GM12891 (cell line): Measurements from ENCODE around the gene AGPS.

Experiments used
- DNase-seq: peaks from one replicate; pipeline ENCODE4 v3.0.0; 2011; ENCODE audit warnings: low spot score; ENCODE audit not compliant: insufficient read length
- FAIRE-seq: peaks from 2 replicates; lab custom pipeline; 2011; peaks lifted over from hg19 to GRCh38; lab: Jason Lieb, UNC
- PAX5 ChIP-seq: IDR thresholded peaks from 2 replicates; pipeline ENCODE4 v1.6.1; 2011; ENCODE audit warnings: low read length, moderate library complexity, mild to moderate bottlenecking; ENCODE audit not compliant: insufficient read depth, severe bottlenecking
- POLR2A ChIP-seq: IDR thresholded peaks from 2 replicates; pipeline ENCODE4 v1.6.1; 2011; ENCODE audit warnings: low read depth, low read length, control low read depth
- POLR2AphosphoS5 ChIP-seq: IDR thresholded peaks from 2 replicates; pipeline ENCODE4 v1.6.1; 2011; ENCODE audit warnings: low read depth, low read length, control low read depth
- POU2F2 ChIP-seq: IDR thresholded peaks from 2 replicates; pipeline ENCODE4 v1.6.1; 2011; ENCODE audit warnings: low read depth, mild to moderate bottlenecking, control low read depth, low read length, moderate library complexity
- SPI1 ChIP-seq: IDR thresholded peaks from 2 replicates; pipeline ENCODE4 v1.6.1; 2011; ENCODE audit warnings: low read depth, low read length, control low read depth
- TAF1 ChIP-seq: IDR thresholded peaks from 2 replicates; pipeline ENCODE4 v1.6.1; 2011; ENCODE audit warnings: low read depth, low read length, control low read depth

AGPS gene

GRCh38 chr2:177529166-177529565, 136.6 kb downstream of the AGPS start:
- no peak for FAIRE-seq
- no peak for TF ChIP-seq TAF1
- TF ChIP-seq PAX5: no peak
- TF ChIP-seq POLR2A: no peak
- TF ChIP-seq POLR2AphosphoS5: no peak
- TF ChIP-seq POU2F2: no peak
- no peak for TF ChIP-seq SPI1
- DNase-seq: no peak

- DNase-seq (no peak), FAIRE-seq (peak; percentile 54)
- TF ChIP-seq POU2F2 (no peak), TAF1 (no peak), SPI1 (no peak), POLR2A (no peak), POLR2AphosphoS5 (no peak), PAX5 (no peak)
Measured at GRCh38 chr2:177530561-177530960, 138.0 kb downstream of the AGPS start.

DNA sequence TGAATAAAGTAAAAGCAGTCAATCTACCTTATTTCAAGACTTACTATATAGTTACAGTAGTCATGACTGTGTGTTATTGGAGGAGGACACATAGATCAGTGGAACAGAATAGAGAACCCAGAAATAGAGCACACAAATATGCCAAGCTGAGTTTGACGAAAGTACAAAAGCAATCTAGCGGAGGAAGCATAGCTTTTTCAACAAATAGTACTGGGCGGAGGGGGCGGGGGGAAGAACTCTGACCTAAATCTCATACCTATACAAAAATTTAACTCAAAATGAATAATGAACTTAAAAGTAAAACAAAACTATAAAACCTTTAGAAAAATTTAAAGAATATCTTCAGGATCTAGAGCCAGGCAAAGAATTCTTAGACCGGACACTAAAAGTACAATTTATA, 139.1 kb downstream of the AGPS start:
- FAIRE-seq: no peak
- TF ChIP-seq POU2F2 (no peak), PAX5 (no peak), TAF1 (no peak), SPI1 (no peak), POLR2AphosphoS5 (no peak), POLR2A (no peak)
- DNase-seq: no peak

GRCh38 chr2:177532567-177532966, 140.0 kb downstream of the AGPS start:
- no peak for DNase-seq
- FAIRE-seq: no peak
- no peak for TF ChIP-seq POLR2A
- no peak for TF ChIP-seq POU2F2
- TF ChIP-seq POLR2AphosphoS5: no peak

DNA sequence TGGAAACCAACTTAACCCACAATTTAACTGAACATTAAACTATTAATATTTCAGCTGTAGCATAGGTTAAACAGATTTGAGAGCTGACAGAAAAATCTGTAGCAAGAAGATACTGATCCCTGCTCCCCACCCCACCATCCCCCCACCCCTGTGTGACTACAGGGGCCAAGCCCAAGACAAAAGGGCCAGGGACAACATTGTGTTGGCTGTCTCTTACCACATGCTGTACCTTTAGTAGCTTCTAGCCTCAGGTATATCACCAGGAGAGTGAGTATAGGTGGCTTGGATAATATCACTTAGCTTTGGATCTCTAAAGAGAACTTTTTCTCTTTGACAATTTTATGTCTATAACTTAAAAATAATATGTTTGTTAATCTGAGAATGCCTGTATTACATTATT, 140.7 kb downstream of the AGPS start:
- FAIRE-seq (no peak), DNase-seq (no peak)
- TF ChIP-seq PAX5: no peak

- TF ChIP-seq POLR2A: no peak
- TF ChIP-seq SPI1: no peak
- no peak for TF ChIP-seq POLR2AphosphoS5
- TF ChIP-seq POU2F2: no peak
- TF ChIP-seq PAX5: no peak
- no peak for TF ChIP-seq TAF1
Measured at GRCh38 chr2:177535000-177535399, 142.4 kb downstream of the AGPS start.

DNA sequence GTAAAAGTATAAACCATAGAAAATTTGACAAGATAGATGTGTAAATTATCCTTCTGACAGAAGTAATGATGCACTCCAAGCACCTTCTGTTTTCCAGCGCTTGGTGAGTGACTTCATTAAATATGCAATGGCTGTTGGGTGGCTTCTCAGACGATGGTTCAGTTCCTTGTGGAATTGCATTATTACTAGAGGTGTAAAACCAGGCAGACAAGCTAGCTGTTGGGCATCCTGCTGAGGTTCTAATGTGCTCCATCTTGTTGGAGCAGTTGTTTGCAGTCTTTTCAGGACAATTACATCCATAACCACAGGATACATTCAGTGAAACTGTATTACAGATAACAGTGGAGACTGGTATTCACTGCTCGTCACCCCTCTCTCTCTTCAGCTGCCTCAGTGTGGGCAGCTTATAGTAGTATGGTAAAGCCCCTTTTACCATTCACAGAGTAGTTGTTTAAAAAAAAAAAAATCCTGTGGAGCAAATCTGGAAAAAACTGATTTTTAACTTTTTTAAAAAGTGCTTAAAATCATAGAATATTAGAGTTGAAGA, 143.5 kb downstream of the AGPS start:
- no peak for FAIRE-seq
- DNase-seq: no peak
- no peak for TF ChIP-seq POLR2AphosphoS5
- no peak for TF ChIP-seq TAF1
- TF ChIP-seq POLR2A: no peak
- no peak for TF ChIP-seq POU2F2
- TF ChIP-seq SPI1: no peak
- TF ChIP-seq PAX5: no peak

More at GRCh38 chr2:177535000-177535399, 142.4 kb downstream of the AGPS start:
- DNase-seq (no peak), FAIRE-seq (peak; percentile 31)

GRCh38 chr2:177537213-177537612, 144.6 kb downstream of the AGPS start:
- no peak for TF ChIP-seq SPI1
- no peak for TF ChIP-seq POU2F2
- no peak for TF ChIP-seq PAX5
- no peak for TF ChIP-seq TAF1
- TF ChIP-seq POLR2AphosphoS5: no peak
- no peak for TF ChIP-seq POLR2A
- FAIRE-seq: no peak
- DNase-seq: no peak

GRCh38 chr2:177537636-177538035, 145.1 kb downstream of the AGPS start:
- TF ChIP-seq TAF1: no peak
- TF ChIP-seq POU2F2: no peak
- no peak for TF ChIP-seq PAX5
- TF ChIP-seq POLR2AphosphoS5: no peak
- TF ChIP-seq POLR2A: no peak
- no peak for TF ChIP-seq SPI1
- DNase-seq (no peak), FAIRE-seq (no peak)

- DNase-seq (no peak), FAIRE-seq (no peak)
- no peak for TF ChIP-seq POLR2A
Measured at GRCh38 chr2:177538323-177538722, 145.8 kb downstream of the AGPS start.

DNA sequence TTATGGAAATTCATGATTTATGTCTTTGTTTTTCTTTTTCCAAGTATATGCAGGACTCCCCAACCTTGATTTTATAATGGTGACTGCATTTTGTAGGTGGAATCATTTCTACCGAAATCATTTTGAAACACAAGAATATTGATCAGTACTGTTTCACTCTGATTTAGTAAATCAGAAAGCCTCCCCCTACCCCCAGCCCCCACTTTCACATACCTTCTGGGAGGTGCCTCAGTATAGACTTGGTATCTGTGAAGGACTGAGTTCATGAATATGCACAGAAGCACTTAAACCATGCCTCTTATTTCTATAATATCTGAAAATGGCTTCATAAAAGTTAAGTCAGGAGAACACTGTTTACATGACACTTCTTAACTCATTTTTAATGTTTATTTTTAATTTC, 147.7 kb downstream of the AGPS start:
- FAIRE-seq (peak; percentile 35), DNase-seq (no peak)
- TF ChIP-seq POU2F2 (no peak), POLR2AphosphoS5 (no peak), SPI1 (no peak)
